Activated CD4-positive, alpha-beta T cell treated with anti-CD3 and anti-CD28 coated beads, Interleukin-2, amount 50 U/mL, for 24 hours (primary cell): ENCODE measurements around the gene MYLK.
"Not testable (repeated sequence)": the region's sequence is repeated elsewhere in the genome, so short reads cannot be mapped to it uniquely, and the experiment has no call there.

Source experiments
- DNase-seq, 2 donors: peaks; one replicate each; pipeline ENCODE4 v3.0.0-alpha.2; 2020; ENCODE audit warnings: low read depth in 1 of 2, low spot score in 1 of 2

MYLK gene

DNA sequence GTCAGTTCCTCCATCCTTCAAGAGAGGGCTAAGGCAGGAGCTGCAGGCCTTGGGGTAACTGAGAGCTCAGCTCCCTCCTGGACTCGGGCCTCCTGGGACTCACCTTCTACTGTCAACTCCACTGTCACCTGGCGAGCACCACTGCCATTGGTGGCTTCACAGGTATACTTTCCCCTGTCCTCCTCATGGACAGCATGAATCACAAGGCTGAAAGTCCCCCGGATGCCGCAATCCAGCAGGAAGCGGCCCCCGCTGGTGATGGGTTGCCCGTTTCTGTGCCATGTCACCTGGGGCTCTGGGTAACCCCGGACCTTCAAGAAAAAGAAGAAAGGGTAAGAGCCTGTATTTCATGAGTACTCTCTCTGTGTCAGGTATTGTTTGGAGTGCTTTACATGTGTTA lies 131.9 kb downstream of the MYLK start:
- no peak for DNase-seq

DNA sequence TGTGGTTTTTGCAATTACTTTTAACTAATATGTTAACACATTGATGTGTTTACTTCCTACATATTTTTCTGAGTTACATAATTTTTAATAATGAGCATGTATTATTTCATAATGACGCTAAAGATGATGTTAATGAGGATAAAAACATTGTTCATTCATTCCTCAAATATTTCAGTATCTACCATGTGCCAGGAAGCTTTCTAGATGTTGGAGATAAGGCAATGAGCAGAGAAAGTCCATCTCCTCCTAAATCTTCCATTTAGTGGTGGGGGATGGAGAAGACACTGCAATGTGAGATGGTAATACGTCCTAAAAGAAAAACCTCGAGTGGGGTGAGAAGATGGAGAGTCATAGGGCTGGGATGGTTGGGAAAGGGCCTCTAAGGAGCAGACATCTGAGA lies 132.7 kb downstream of the MYLK start:
- DNase-seq, result no peak

DNA sequence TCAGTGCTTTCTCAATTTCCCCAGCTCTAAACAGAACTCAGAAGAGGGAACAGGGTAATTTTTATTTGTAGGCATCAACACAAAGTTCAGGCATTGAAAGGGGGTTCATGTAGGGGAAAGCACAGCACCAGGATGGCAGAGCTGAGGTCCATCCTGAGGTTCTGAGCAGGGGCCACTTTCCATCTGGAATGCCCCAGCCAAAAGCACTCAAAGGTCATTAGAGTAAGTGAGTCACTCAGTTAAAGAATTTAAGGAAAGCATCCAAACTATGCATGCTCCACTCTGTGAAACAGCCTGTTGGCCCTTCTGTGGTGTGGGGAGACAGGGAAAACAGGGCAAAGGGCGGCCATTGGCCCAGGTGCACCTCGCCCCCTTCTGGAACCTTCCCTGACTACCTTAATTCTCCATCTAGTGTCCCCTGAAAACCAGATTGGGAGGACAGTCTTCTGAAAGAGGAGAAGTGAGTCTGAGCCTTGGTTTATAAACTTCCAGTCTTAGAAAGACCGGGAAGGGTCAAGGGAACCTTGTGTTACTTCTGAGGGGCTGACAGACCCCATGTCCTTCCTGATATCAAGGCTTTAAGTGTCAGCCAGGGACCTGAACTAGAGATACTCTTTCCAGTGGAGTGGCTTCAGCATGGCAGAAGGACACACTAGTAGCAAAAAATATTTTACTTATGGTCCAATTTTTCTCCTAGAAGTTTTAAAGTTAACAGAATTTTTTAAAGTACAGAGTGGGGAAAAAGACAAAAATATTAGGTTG lies 133.3 kb downstream of the MYLK start:
- no peak for DNase-seq

DNA sequence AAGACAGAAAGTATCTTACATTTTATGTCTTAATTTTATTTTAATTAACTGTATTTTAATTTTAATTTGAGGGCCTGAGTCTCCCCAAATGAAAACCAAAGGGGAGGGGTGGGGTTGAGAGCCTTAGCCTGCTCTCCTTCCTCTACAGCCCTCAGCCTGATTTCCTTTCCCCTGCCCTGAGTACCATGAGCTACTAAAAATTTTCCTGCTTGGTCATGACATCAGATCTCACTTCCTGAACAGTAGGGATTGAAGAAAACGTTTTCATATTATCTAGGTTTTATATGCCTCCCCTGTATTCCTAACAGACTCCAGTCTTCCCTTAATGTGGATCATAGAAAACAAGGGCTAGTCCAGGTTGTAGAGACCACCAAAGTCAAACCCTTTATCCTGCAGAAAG lies 133.9 kb downstream of the MYLK start:
- DNase-seq, result no peak

DNA sequence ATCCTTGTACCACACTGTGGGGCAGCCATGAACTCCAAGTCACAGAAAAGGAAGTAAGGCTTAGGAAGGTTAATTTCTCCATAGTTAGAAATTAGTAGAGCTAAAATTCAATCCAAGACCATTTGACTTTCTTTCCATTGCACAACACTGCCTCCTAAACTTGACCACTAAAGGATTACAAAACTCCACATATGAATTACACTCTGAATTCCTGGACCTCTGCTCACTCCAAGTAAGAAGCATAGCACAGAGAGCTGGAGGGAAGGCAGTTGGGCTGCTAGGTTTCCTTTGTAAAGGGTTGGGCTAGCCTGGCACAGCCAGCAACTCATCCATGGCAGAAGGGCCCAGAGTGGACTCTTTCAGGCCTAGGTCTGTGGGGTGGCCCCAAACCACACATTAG lies 134.4 kb downstream of the MYLK start:
- DNase-seq, result no peak

DNA sequence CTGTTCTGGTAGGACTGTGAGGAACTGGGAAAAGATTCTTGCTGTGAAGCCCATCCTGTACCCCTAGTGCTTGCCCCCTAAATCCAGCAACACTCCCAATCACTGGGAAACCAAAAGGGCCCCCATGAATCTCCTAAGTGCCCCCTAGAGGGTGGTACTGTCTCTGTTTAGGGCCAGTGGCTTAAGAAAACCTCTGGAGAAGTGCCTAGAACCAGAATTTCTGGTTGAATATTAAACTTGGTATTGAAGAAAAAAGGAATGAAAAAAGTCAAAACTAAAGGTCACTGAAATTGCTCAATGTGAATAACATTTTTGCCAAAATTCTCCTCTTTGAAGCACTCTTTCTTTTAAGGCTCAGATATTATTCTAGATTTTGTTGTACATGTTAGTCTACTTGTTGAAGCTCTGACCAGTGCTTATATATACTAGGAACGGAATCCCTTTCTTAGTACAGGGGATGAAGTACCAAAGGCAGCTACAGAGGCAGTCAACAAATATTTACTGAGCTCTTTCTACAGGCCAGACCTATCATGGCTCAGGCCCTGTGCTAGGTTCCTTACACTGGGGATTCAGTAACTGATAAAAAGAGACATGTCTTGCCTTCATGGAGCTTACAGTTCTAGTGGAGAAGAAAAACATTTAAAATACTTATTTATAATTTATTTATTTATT lies 138.8 kb downstream of the MYLK start:
- DNase-seq, result no peak

DNA sequence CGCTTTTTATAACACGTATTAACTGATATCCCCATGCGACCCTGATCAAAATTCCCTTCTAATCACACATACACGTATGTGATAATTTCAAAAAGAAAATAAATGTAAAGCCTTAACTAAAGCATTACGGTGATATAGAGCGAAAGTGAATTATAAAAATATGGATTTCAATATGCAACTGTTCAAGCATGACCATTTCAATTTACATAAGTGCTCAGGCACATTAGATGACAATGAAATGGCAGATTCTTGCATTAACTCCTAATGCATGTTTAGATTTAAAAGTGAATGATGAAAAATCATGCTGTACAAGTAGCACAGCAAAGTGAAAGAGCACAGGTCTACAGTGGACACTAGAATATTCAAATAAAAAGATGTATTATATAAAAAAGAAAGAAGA lies 140.1 kb downstream of the MYLK start:
- DNase-seq, result no peak

DNA sequence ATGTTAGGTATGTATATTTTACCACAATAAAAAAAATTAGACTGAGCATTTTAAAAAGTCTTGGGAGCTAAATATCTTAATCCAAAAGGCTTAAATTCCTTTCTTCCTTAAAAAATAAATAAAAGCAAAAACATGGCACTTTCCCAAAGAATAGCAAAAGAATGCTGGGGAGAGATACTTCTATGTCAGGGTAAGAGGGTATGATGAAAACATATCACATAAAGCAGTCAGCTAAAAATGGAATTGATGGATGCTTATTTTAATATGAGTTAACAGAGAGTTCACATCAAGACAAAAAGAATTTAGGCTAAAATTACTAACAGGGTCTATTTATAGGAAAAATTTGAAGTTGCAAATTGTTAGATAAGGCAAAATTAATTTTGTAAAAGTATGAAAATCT lies 141.0 kb downstream of the MYLK start:
- no peak for DNase-seq

DNA sequence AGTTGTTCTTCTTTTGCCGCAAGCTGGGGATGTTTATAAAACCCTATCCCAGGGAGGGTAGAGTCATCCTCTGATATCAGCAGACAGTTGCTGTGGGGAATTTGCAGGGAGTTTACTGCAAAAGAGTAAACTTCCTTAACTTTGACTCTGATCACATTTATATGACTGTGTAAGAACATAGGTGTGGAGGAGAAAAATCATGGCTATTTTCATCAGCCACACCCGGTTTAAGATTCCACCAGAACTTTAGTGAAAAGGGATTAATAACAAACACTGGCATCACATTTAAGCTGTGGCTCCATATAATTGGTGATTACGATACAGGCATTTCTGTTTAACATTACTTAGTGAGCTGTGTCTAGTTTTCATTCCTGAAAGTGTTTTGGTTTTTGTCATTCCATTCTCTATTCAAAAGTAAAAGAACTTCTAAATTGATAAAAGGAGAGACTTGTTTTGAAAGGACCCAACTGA lies 143.1 kb downstream of the MYLK start:
- no peak for DNase-seq

DNA sequence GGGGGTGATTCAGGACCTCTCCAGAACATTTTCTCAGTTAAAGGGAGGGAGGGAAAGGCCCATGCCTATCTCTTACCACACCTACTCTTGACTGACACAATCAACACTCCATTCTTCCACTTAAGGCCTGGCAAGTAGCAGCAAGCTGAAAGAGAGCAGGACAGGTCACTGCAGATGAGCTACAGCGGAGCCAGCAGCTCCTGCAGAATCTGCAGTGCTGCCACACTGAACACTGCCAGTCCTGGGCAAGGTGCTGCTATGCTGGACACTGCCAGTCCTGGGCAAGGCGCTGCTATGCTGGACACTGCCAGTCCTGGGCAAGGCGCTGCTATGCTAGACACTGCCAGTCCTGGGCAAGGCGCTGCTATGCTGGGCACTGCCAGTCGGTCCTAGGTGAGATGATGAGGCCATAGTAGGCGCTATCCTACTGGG lies 143.7 kb downstream of the MYLK start:
- DNase-seq, result no peak

DNA sequence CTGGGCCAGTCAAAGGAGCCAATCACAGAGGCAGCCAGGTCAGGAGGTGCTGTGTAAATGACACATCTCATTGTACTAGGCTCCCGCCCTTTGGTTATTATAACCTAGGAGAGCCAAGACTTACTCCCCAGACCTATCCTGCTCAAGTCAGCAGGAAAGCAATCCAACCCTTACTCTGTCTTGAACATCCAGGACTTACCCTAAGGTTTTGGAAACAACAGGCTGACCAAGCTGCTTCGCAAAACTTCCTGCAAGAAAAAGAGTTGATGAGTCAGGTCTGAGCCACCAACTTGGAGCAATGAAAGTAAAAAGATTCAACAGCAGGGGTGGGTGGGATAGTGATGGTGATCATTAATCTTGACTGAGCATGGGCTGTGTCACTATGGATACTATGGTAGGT lies 144.4 kb downstream of the MYLK start:
- no peak for DNase-seq

DNA sequence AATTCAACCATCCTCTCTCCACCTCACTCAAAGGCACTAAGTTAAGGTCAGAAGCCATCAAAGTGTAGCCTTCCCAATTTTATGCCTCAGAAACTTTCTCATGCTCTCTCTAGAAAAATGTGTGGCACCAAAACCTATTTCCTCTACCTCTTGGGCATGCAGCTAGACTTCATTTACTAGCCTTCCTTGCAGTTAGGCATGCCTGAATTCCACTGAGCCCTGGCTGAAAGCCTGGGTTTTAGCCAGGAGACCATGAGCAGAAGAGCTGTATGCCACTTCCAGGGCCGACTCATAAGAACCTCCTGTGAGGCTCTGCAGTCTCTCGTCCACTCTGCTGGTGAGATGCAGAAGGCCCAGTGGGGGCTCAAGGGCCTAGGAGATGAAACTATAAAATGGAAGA lies 145.0 kb downstream of the MYLK start:
- no peak for DNase-seq

DNA sequence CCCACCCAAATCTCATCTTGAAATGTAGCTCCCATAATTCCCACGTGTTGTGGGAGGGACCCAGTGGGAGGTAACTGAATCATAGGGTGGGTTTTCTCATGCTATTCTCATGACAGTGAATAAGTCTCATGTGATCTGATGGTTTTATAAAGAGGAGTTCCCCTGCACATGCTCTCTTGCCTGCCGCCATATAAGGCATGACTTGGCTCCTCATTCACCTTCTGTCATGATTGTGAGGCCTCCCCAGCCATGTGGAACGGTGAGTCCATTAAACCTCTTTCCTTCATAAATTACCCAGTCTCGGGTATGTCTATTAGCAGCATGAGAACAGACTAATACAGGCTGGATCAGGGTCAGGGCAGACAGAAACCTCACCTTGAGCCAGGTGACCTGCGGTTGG lies 145.6 kb downstream of the MYLK start:
- DNase-seq, result not testable (repeated sequence)

DNA sequence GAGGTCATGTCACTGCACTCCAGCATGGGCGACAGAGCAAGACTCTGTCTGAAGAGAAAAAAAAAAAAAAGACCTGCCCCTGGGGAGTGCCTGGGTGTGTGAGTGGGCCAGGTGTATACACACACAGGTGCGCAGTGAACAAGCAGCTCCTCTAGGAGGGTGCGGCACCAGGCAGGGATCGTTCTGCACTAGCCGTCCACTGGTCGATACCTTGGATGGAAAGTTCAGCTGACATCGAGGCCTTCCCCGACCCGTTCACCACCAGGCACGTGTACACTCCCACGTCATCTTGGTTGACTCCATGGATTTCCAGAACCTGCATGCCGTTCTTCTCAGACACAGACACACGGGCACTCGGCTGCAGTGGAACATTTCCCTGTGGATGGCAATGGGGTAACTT lies 147.0 kb downstream of the MYLK start:
- DNase-seq, result no peak

DNA sequence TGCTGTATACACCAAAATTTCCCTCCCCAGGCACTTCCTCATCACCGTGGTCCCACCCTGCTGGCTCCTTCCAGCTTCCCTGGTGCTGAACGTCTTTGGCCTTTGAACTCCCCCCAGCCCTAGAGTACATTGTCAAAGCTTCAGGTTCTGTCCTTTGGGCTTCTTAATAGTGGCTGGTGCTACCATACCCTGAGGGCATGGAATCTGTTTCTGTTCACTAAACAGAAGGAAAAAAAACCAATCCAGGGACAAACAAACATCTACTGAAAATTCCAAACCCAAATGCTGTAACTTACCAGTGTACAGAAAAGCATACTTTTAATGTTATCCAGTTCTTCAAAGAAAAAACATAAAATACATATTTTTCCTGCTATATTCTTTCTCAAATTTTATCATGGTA lies 148.7 kb downstream of the MYLK start:
- DNase-seq, result no peak

DNA sequence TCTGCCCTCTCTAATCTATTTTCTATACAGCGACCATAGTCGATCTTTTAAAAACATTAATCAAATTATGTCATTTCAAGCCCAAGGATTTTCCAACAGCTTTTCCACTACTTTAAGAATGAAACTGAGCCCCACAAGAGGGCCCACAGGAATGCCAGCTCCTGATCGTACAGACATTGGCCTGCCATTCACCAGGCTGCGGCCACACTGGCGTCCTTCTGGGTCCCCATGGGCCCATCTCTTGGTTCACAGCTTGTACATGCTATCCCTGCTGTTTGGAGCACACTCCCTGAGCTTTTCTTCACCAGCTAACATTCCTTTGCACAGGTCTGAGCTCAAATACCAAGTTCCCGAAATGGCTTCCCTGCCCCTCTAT lies 149.6 kb downstream of the MYLK start:
- DNase-seq, result no peak

DNA sequence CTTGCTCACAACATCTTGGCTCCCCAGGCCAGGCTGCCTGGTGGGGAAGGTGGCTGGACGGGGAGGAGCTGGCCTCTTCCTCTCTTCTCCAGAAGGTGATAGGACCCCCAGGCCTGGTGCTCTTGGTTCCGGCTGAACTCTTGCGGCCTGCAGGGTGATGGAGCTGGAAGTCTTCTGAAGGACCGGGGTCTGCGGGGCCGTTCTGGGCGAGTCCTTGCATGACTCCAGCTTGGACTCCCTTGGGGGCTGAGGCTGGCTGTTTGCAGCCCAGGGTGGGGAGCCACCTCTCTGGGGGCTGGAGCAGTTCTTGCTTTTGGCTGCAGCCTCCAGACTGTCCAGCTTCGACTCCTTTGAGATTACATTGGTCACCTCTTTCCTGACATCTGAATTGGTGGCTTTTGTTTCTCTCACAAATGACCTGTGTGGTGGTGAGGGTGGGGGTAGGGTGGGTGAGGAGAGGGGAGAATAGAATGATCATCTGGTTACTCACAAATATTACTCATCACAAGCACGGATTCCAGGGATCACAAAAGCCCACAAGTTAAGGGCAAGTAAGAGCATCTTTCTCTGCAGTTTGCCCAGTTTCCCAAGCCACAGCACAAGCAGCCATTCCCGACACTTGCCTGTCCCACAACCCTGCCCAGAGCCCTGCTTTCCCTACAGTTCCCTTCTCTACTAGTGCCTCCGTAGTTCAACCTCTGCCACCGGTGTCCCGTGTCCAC lies 150.2 kb downstream of the MYLK start:
- no peak for DNase-seq

DNA sequence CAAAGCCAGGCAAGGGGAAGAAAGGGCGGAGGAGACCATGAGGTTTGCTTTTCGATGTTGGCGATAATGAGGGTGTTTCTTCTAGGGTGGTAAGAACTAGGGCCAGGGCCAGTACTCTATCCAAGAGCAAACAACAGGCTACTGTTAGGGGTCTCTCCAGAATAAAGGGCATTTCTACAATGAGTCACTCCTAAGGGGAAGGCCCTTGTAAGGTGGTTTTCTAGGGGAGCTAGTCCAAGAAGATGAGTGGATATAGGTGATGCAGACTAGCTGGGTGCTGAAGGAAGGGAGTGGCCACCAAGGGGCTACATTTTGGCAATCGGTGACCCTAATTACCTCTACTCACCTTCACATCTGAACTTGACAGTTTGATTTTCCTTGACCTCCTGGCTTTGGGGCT lies 150.8 kb downstream of the MYLK start:
- no peak for DNase-seq

DNA sequence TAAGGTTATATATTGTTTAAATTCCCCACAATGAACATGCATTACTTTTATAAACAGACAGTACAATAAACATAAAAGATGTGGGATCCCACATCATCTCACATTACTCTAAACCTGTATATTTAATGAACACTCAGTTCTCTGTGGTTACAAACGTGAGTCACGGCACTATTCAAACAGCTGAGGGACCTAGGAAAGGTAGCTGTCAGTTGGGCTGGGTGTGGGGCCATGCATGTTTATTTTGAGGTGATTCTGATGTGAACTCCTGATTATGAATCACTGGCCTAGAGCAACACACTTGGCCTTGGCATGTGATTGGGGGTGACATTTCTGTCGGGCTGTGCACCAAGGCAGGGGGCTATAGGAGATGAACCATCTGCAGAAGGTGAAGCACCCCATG lies 151.7 kb downstream of the MYLK start:
- DNase-seq, result no peak

DNA sequence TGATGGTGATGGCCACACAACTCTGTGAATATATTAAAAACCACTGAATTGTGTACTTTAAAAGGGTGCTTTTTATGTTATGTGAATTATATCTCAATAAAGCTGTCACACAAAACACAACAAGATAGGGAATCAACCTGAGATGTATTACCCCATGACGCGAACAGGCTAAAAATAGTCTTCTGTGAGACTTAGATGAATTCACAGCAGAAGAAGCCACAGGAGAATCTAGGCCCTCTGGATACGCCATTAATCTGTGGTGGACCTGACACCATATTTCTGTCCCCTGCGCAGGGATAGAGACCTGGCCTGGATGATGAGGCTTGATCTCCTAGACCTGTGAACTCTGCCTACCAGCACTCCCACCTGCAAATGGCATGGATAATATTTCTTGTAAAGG lies 153.3 kb downstream of the MYLK start:
- no peak for DNase-seq

DNA sequence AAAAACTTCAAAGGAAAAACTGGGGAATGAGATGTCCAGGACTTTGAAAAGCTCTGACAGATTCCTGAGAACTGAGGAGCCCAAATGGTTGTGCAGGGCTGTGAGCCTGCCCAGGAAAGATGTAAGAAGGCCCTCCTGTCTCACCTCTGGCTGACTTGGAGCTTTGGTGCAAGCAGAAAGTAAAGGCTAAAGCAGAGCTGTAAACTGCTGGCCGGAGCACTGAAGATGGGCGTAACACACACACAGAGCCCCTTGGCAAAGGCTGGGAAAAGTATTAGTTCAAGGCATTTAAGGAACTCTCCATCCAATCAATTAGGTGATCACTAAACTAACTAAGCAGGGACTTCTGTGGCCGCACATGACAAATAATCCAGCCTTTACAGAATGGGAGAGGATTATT lies 155.1 kb downstream of the MYLK start:
- no peak for DNase-seq

DNA sequence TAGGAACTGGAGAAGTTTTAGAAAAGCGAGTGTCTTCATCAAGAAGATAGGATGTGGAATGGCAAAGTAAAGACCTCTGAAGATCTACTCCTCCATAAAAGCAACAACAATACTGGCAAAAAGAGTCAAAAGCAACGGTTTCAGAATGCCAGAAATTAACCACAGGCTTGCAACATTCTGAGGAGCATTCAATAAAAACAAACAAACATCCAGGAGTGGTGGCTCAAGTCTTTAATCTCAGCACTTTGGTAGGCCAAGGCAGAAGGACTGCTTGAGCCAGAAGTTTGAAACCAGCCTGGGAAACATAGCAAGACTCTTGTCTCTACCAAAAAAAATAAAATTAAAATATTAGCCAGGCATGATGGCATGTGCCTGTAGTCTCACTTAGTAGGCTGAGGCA lies 156.1 kb downstream of the MYLK start:
- DNase-seq, result no peak
